A549 (cell line): ENCODE results near the gene NUDT19. TPM values are rescaled to one million over a fixed set of nuclear protein-coding genes. Genes with fewer than 3 reads are reported as not detected.

Experiments
- ATAC-seq, 2 experiments: fragments of 200-7000 bp in 1 of 2; fragments of >200 bp in 1 of 2; cut with Nextera tagmentation in 1 of 2; cut with Tn5 transposase in 1 of 2; 3 replicates each; pipeline versions ENCODE4 v1.8.0 to v1.9.1; 2018 to 2020; ENCODE audit warnings: mild to moderate bottlenecking in 1 of 2, moderate library complexity in 1 of 2
- CTCF ChIA-PET: fragments of 300-600 bp; sonication (Branson Sonifier 250); formaldehyde crosslinking; extraction: SDS; loops from one replicate; lab custom pipeline; 2021; ENCODE audit warnings: antibody characterized with exemption, inconsistent platforms; lab: Yijun Ruan, JAX
- POLR2A ChIA-PET: fragments of 350-600 bp; formaldehyde crosslinking; extraction: SDS; loops from one replicate; lab custom pipeline; 2021; ENCODE audit warnings: antibody characterized with exemption, inconsistent platforms; lab: Yijun Ruan, JAX
- DNase-seq, 2 experiments: peaks; one replicate each; pipeline versions ENCODE4 v3.0.0 to v3.0.0-alpha.2; 2011 to 2016; ENCODE audit warnings: low read depth in 1 of 2, low spot score in 1 of 2
- FAIRE-seq: peaks from 2 replicates; lab custom pipeline; 2011; peaks lifted over from hg19 to GRCh38; lab: Jason Lieb, UNC
- H3K27ac ChIP-seq, 2 experiments: fragments of >200 bp; sonication (Bioruptor Twin); formaldehyde crosslinking; 3 replicates each; pipeline ENCODE4 v1.5.1; 2016 to 2017
- H3K4me1 ChIP-seq: fragments of >200 bp; sonication (Bioruptor Twin); formaldehyde crosslinking; 3 replicates; pipeline ENCODE4 v1.6.1; 2016
- H3K4me2 ChIP-seq: fragments of >200 bp; sonication (Bioruptor Twin); formaldehyde crosslinking; 3 replicates; pipeline ENCODE4 v1.6.1; 2016
- H3K4me3 ChIP-seq: fragments of >200 bp; sonication (Bioruptor Twin); formaldehyde crosslinking; 3 replicates; pipeline ENCODE4 v1.5.1; 2016
- H3K9me3 ChIP-seq: fragments of >200 bp; sonication (Bioruptor Twin); formaldehyde crosslinking; 3 replicates; pipeline ENCODE4 v1.6.1; 2016
- CEBPB ChIP-seq, 2 experiments: fragments of >200 bp in 1 of 2; sonication (Bioruptor Twin) in 1 of 2; formaldehyde crosslinking in 1 of 2; IDR thresholded peaks; 2 replicates each; pipeline ENCODE4 v1.6.1; 2012 to 2016
- CHD4 ChIP-seq: fragments of 200-600 bp; sonication (generic); IDR thresholded peaks from 2 replicates; pipeline ENCODE4 v1.6.1; 2016; ENCODE audit warnings: antibody characterized with exemption, mild to moderate bottlenecking, borderline replicate concordance
- EHF ChIP-seq: fragments of 250-450 bp; sonication (Bioruptor Pico); IDR thresholded peaks from 2 replicates; pipeline ENCODE4 v1.5.0; 2020; ENCODE audit warnings: mild to moderate bottlenecking
- ESRRA ChIP-seq: fragments of 150-350 bp; IDR thresholded peaks from 2 replicates; pipeline ENCODE4 v1.6.1; 2014; ENCODE audit warnings: mild to moderate bottlenecking, low read length, borderline replicate concordance
- FOSB ChIP-seq: fragments of 250-450 bp; sonication (Bioruptor Pico); IDR thresholded peaks from 2 replicates; pipeline ENCODE4 v1.5.0; 2020; ENCODE audit warnings: mild to moderate bottlenecking, moderate library complexity
- HOXB13 ChIP-seq: fragments of 250-450 bp; sonication (Bioruptor Pico); IDR thresholded peaks from 2 replicates; pipeline ENCODE4 v1.5.0; 2020; ENCODE audit warnings: low read depth, mild to moderate bottlenecking, moderate library complexity
- HOXB5 ChIP-seq: fragments of 250-450 bp; sonication (Bioruptor Pico); IDR thresholded peaks from 2 replicates; pipeline ENCODE4 v1.5.0; 2020; ENCODE audit warnings: mild to moderate bottlenecking, moderate library complexity
- JUN ChIP-seq, 2 experiments: fragments of >200 bp; sonication (Bioruptor Twin); formaldehyde crosslinking; IDR thresholded peaks; 2 replicates in 1 of 2; 3 replicates in 1 of 2; pipeline ENCODE4 v1.6.1; 2016 to 2017
- KDM1A ChIP-seq: fragments of 200-600 bp; sonication (generic); IDR thresholded peaks from 2 replicates; pipeline ENCODE4 v1.6.1; 2016; ENCODE audit warnings: low read depth, mild to moderate bottlenecking
- NFE2L2 ChIP-seq: fragments of 150-350 bp; conservative IDR thresholded peaks from 2 replicates; pipeline ENCODE4 v1.6.1; 2014; ENCODE audit warnings: low read length
- NPAS2 ChIP-seq: fragments of 250-450 bp; sonication (Bioruptor Pico); IDR thresholded peaks from 2 replicates; pipeline ENCODE4 v1.8.0; 2022; ENCODE audit warnings: mild to moderate bottlenecking, moderate library complexity, borderline replicate concordance
- POLR2AphosphoS2 ChIP-seq: conservative IDR thresholded peaks from 2 replicates; pipeline ENCODE4 v1.6.1; 2012; ENCODE audit warnings: low read length, improper control_type of control experiment, inconsistent platforms
- RCOR1 ChIP-seq: fragments of 150-350 bp; IDR thresholded peaks from 2 replicates; pipeline ENCODE4 v1.6.1; 2014; ENCODE audit warnings: antibody characterized with exemption, low read length, low read depth
- REST ChIP-seq: fragments of 200-600 bp; sonication (generic); IDR thresholded peaks from 2 replicates; pipeline ENCODE4 v1.6.1; 2016; ENCODE audit warnings: antibody characterized with exemption, mild to moderate bottlenecking, moderate library complexity
- SREBF2 ChIP-seq: fragments of 450-650 bp; IDR thresholded peaks from 2 replicates; pipeline ENCODE4 v1.6.1; 2014; ENCODE audit warnings: mild to moderate bottlenecking, moderate library complexity
- ZC3H11A ChIP-seq: fragments of 450-650 bp; IDR thresholded peaks from 2 replicates; pipeline ENCODE4 v1.6.1; 2014; ENCODE audit warnings: antibody characterized with exemption, mild to moderate bottlenecking
- ZSCAN20 ChIP-seq: fragments of 250-450 bp; sonication (Bioruptor Pico); IDR thresholded peaks from 2 replicates; pipeline ENCODE4 v1.8.0; 2022; ENCODE audit warnings: mild to moderate bottlenecking, moderate library complexity
- WGBS: methylation state at CpG from one replicate; pipeline ENCODE4 v1.1.6; 2017; ENCODE audit errors: missing lambda C conversion rate; 5-methylcytosine and 5-hydroxymethylcytosine counted together
- polyA plus RNA-seq, 4 experiments: library from polyadenylated mRNA; depleted of rRNA in 3 of 4; stranded (reverse); fragments of >200 nt; fragmentation: RNase III in 1 of 4; extraction: RNeasy Plus Mini Kit Qiagen cat#74134 plus additional on column Dnase treatment in 1 of 4; gene quantifications; 2 replicates in 3 of 4; 3 replicates in 1 of 4; pipeline ENCODE4 v1.2.3, GENCODE V29; 2011 to 2017
- TF ChIP-seq, protein P1 (sequence below): fragments of 450-650 bp; IDR thresholded peaks from 2 replicates; pipeline ENCODE4 v1.6.1; 2014; ENCODE audit warnings: antibody characterized with exemption
- TF ChIP-seq, protein P2 (sequence below): fragments of >200 bp; sonication (Bioruptor Twin); formaldehyde crosslinking; IDR thresholded peaks from 3 replicates; pipeline ENCODE4 v1.5.1; 2016
- TF ChIP-seq, protein P3 (sequence below): fragments of >200 bp; sonication (Bioruptor Twin); formaldehyde crosslinking; IDR thresholded peaks from 3 replicates; pipeline ENCODE4 v1.6.1; 2016
- TF ChIP-seq, protein P4 (sequence below): fragments of 150-350 bp; IDR thresholded peaks from 2 replicates; pipeline ENCODE4 v1.6.1; 2014; ENCODE audit warnings: low read depth, mild to moderate bottlenecking, low read length
- TF ChIP-seq, protein P5 (sequence below): fragments of 250-450 bp; sonication (Bioruptor Pico); IDR thresholded peaks from 2 replicates; pipeline ENCODE4 v1.5.0; 2021; ENCODE audit warnings: mild to moderate bottlenecking, moderate library complexity, borderline replicate concordance

NUDT19 gene
- polyA plus RNA-seq, 2 of the 4 experiments (the other 2 are of a cell fraction) = 30.1 to 32.6 TPM

GRCh38 chr19:32652894-32653598, 38.6 kb upstream of the NUDT19 start:
- ChIA-PET POLR2A (no interaction called here), CTCF (interaction anchor here (1.5 kb wide), 1 partner anchor 20 kb away, joined by 4 read pairs; no protein-coding TSS in a partner anchor)
- H3K9me3 ChIP-seq = no peaks in the 10 kb centered on the region
- no peak for DNase-seq
- H3K27ac ChIP-seq = no peak overlapping the region
- TF ChIP-seq, protein P1, sequence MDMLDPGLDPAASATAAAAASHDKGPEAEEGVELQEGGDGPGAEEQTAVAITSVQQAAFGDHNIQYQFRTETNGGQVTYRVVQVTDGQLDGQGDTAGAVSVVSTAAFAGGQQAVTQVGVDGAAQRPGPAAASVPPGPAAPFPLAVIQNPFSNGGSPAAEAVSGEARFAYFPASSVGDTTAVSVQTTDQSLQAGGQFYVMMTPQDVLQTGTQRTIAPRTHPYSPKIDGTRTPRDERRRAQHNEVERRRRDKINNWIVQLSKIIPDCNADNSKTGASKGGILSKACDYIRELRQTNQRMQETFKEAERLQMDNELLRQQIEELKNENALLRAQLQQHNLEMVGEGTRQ = no peak
- TF ChIP-seq ZSCAN20 (CRISPR knock-in tag) (no peak), CHD4 (no peak), CEBPB (IDR thresholded peaks at IDR 0.05) (no peak), ZC3H11A (no peak), REST (no peak), ESRRA (no peak), RCOR1 (no peak), HOXB5 (CRISPR knock-in tag) (no peak), POLR2AphosphoS2 (no peak)
- TF ChIP-seq, protein P2, sequence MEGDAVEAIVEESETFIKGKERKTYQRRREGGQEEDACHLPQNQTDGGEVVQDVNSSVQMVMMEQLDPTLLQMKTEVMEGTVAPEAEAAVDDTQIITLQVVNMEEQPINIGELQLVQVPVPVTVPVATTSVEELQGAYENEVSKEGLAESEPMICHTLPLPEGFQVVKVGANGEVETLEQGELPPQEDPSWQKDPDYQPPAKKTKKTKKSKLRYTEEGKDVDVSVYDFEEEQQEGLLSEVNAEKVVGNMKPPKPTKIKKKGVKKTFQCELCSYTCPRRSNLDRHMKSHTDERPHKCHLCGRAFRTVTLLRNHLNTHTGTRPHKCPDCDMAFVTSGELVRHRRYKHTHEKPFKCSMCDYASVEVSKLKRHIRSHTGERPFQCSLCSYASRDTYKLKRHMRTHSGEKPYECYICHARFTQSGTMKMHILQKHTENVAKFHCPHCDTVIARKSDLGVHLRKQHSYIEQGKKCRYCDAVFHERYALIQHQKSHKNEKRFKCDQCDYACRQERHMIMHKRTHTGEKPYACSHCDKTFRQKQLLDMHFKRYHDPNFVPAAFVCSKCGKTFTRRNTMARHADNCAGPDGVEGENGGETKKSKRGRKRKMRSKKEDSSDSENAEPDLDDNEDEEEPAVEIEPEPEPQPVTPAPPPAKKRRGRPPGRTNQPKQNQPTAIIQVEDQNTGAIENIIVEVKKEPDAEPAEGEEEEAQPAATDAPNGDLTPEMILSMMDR = no peak
- TF ChIP-seq, protein P3, sequence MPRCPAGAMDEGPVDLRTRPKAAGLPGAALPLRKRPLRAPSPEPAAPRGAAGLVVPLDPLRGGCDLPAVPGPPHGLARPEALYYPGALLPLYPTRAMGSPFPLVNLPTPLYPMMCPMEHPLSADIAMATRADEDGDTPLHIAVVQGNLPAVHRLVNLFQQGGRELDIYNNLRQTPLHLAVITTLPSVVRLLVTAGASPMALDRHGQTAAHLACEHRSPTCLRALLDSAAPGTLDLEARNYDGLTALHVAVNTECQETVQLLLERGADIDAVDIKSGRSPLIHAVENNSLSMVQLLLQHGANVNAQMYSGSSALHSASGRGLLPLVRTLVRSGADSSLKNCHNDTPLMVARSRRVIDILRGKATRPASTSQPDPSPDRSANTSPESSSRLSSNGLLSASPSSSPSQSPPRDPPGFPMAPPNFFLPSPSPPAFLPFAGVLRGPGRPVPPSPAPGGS = no peak
- no peak for ATAC-seq
- no peak overlapping the region for H3K4me2 ChIP-seq
- 87% methylated on average over 12 of the region's 12 CpGs for WGBS
- H3K4me3 ChIP-seq = no peak overlapping the region
- FAIRE-seq = no peak
- no peaks in the 10 kb centered on the region for H3K4me1 ChIP-seq

DNA sequence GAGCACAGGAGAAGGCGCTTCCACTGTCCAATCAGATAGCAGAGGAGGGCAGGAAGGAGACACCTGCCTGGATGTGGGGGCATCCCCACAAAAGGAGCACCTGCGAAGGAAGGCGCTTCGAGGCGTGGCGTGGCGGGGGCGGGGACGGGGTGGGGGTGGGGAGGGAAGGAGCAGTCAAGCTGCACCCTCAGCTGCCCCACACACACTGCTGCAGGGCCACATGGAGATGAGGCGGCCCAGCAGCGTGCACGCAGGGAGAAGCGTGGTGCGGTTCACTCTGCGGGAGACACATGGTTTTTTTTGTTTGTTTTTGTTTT, 38.1 kb upstream of the NUDT19 start:
- Histone ChIP-seq H3K4me2 (no peak overlapping the region), H3K4me1 (no peaks in the 10 kb centered on the region), H3K9me3 (no peaks in the 10 kb centered on the region), H3K4me3 (no peak overlapping the region), H3K27ac (no peak overlapping the region)
- TF ChIP-seq HOXB13 (CRISPR knock-in tag) = no peak
- TF ChIP-seq EHF (CRISPR knock-in tag) = no peak
- TF ChIP-seq SREBF2 = no peak
- TF ChIP-seq, protein P4, sequence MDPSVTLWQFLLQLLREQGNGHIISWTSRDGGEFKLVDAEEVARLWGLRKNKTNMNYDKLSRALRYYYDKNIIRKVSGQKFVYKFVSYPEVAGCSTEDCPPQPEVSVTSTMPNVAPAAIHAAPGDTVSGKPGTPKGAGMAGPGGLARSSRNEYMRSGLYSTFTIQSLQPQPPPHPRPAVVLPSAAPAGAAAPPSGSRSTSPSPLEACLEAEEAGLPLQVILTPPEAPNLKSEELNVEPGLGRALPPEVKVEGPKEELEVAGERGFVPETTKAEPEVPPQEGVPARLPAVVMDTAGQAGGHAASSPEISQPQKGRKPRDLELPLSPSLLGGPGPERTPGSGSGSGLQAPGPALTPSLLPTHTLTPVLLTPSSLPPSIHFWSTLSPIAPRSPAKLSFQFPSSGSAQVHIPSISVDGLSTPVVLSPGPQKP = no peak
- TF ChIP-seq NPAS2 = no peak
- TF ChIP-seq FOSB (CRISPR knock-in tag) = no peak
- TF ChIP-seq KDM1A = no peak
- TF ChIP-seq ESRRA = no peak
- TF ChIP-seq NFE2L2 = no peak
- TF ChIP-seq, protein P3 = no peak
- TF ChIP-seq, protein P5, sequence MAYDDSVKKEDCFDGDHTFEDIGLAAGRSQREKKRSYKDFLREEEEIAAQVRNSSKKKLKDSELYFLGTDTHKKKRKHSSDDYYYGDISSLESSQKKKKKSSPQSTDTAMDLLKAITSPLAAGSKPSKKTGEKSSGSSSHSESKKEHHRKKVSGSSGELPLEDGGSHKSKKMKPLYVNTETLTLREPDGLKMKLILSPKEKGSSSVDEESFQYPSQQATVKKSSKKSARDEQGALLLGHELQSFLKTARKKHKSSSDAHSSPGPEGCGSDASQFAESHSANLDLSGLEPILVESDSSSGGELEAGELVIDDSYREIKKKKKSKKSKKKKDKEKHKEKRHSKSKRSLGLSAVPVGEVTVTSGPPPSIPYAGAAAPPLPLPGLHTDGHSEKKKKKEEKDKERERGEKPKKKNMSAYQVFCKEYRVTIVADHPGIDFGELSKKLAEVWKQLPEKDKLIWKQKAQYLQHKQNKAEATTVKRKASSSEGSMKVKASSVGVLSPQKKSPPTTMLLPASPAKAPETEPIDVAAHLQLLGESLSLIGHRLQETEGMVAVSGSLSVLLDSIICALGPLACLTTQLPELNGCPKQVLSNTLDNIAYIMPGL (CRISPR knock-in tag) = no peak
- no peak for TF ChIP-seq JUN (IDR thresholded peaks at IDR 0.05)
- ChIA-PET CTCF (no interaction called here), POLR2A (no interaction called here)
- 92% methylated on average over 15 of the region's 15 CpGs for whole genome bisulfite sequencing
- DNase-seq (no peak), FAIRE-seq (no peak), ATAC-seq (no peak)
